Testis (tissue), 2 donors: Measurements from ENCODE around the gene OTULINL.

Experiments used
- CTCF ChIP-seq, 3 experiments: fragments of 450-650 bp in 2 of 3; fragments of 200-600 bp in 1 of 3; sonication (generic) in 1 of 3; IDR thresholded peaks; one replicate each; pipeline ENCODE4 v1.5.1; 2016 to 2019; ENCODE audit warnings: antibody characterized with exemption in 3 of 3, mild to moderate bottlenecking in 2 of 3, moderate library complexity in 1 of 3
- POLR2A ChIP-seq: fragments of 450-650 bp; IDR thresholded peaks from one replicate; pipeline ENCODE4 v1.6.1; 2017; ENCODE audit warnings: antibody characterized with exemption, mild to moderate bottlenecking, moderate library complexity

DNA sequence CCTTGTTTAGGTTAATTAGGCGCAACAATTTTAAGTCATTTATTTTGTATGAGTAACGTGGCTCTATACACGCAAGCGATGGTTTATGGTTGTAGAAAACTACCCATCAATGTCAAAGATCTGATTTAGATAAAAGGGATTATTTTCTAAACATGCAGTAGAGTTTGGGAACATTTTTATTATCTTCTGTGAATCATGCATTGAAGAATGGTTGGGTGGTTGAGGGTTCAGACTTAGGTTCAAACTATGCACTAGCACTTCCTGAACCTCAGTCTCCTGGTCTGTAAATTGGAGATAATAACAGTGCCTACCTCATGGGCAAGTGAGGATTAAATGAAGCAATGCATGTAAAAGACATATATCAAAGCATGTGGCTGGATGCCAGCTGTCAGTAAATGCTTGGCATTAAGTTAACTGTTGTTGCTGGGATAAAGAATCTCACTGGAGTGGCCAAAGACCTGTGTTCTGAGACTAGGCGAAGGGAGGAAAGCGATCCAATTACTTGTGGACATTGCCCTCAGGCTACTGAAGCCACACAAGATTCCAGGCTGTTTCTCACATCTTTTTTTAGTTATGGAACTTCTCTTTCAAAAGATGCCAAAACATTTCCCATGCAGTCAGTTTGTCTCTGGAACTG is 1.1 kb upstream of the OTULINL start:
- TF ChIP-seq CTCF (IDR thresholded peaks at IDR 0.05), result no peak
- TF ChIP-seq POLR2A, result no peak
